H1 (cell line): Measurements from ENCODE around the gene OSBP2. TPM values are rescaled to one million over a fixed set of nuclear protein-coding genes. Genes with fewer than 3 reads are reported as not detected.

ENCODE experiments used
- CTCF ChIA-PET: fragments of 300-600 bp; sonication (Branson Sonifier 250); formaldehyde crosslinking; loops from one replicate; lab custom pipeline; 2021; ENCODE audit not compliant: partially characterized antibody; lab: Charles Lee
- POLR2A ChIA-PET: fragments of 300-600 bp; sonication (Branson Sonifier 250); formaldehyde crosslinking; loops from one replicate; lab custom pipeline; 2021; ENCODE audit warnings: inconsistent platforms; ENCODE audit not compliant: partially characterized antibody; lab: Charles Lee
- DNase-seq, 2 experiments: peaks; one replicate each; pipeline versions ENCODE4 v3.0.0 to v3.0.0-alpha.2; 2010 to 2022; ENCODE audit warnings: low spot score in 2 of 2, low read depth in 1 of 2, mixed read lengths in 1 of 2
- FAIRE-seq: peaks from 2 replicates; lab custom pipeline; 2011; peaks lifted over from hg19 to GRCh38; lab: Jason Lieb, UNC
- H2AFZ ChIP-seq: 2 replicates; pipeline ENCODE4 v1.8.1; 2012; ENCODE audit warnings: low read length, inconsistent platforms
- H2AK5ac ChIP-seq: 2 replicates; pipeline ENCODE4 v1.6.1; 2013; ENCODE audit warnings: low read depth, low read length
- H2BK120ac ChIP-seq: replicated peaks from 2 replicates; pipeline ENCODE3; 2013; ENCODE audit warnings: low read depth, low read length, inconsistent platforms
- H2BK12ac ChIP-seq: 2 replicates; pipeline ENCODE4 v1.6.1; 2013; ENCODE audit warnings: low read depth, low read length
- H2BK15ac ChIP-seq: 2 replicates; pipeline ENCODE4 v1.6.1; 2013; ENCODE audit warnings: low read length
- H2BK20ac ChIP-seq: 2 replicates; pipeline ENCODE4 v1.6.1; 2013; ENCODE audit warnings: low read length
- H2BK5ac ChIP-seq: 2 replicates; pipeline ENCODE4 v1.6.1; 2013; ENCODE audit warnings: low read depth, low read length
- H3K14ac ChIP-seq: 2 replicates; pipeline ENCODE4 v1.6.1; 2013; ENCODE audit warnings: inconsistent platforms; ENCODE audit not compliant: insufficient read length
- H3K18ac ChIP-seq: 2 replicates; pipeline ENCODE4 v1.6.1; 2013; ENCODE audit warnings: low read length; ENCODE audit errors: extremely low read depth
- H3K23ac ChIP-seq: 2 replicates; pipeline ENCODE4 v1.6.1; 2013; ENCODE audit warnings: inconsistent platforms; ENCODE audit not compliant: insufficient read length
- H3K23me2 ChIP-seq: 2 replicates; pipeline ENCODE4 v1.6.1; 2013; ENCODE audit warnings: low read depth, low read length
- H3K27ac ChIP-seq: 2 replicates; pipeline ENCODE4 v1.6.1; 2011; ENCODE audit warnings: low read depth, low read length, inconsistent platforms
- H3K27me3 ChIP-seq, 4 experiments: replicated peaks in 1 of 4; 1 replicate in 1 of 4; 2 replicates in 3 of 4; pipeline versions ENCODE4 v1.6.1 to v1.8.1; 2011 to 2013; ENCODE audit warnings: low read length in 3 of 4, mild to moderate bottlenecking in 3 of 4, inconsistent platforms in 2 of 4, mixed read lengths in 2 of 4, moderate library complexity in 1 of 4; ENCODE audit not compliant: control insufficient read depth in 3 of 4, insufficient read depth in 3 of 4; ENCODE audit errors: extremely low read depth in 1 of 4
- H3K36me3 ChIP-seq, 4 experiments: 2 replicates each; pipeline versions ENCODE4 v1.6.1 to v1.8.1; 2011 to 2013; ENCODE audit warnings: mild to moderate bottlenecking in 4 of 4, low read length in 3 of 4, moderate library complexity in 2 of 4, control low read depth in 1 of 4, inconsistent platforms in 1 of 4; ENCODE audit not compliant: insufficient read depth in 4 of 4, control insufficient read depth in 2 of 4
- H3K4ac ChIP-seq: replicated peaks from 2 replicates; pipeline ENCODE3; 2013; ENCODE audit warnings: low read length, low read depth, mixed read lengths, inconsistent platforms; ENCODE audit not compliant: insufficient read length
- H3K4me1 ChIP-seq, 4 experiments: replicated peaks in 1 of 4; 1 replicate in 1 of 4; 2 replicates in 3 of 4; pipeline versions ENCODE4 v1.6.1 to v1.8.1; 2011 to 2013; ENCODE audit warnings: low read length in 3 of 4, inconsistent platforms in 2 of 4, mixed read lengths in 1 of 4; ENCODE audit not compliant: insufficient read depth in 4 of 4, control insufficient read depth in 3 of 4
- H3K4me2 ChIP-seq, 2 experiments: 2 replicates each; pipeline versions ENCODE4 v1.6.1 to v1.8.1; 2011 to 2013; ENCODE audit warnings: low read depth in 2 of 2, low read length in 2 of 2, control low read depth in 1 of 2, inconsistent platforms in 1 of 2, mild to moderate bottlenecking in 1 of 2; ENCODE audit not compliant: insufficient read depth in 1 of 2
- H3K4me3 ChIP-seq, 4 experiments: fragments of 200-600, 300-600 bp in 1 of 4; sonication (generic), shearing (Covaris generic), sonication (Bioruptor Twin) in 1 of 4; 2 replicates each; pipeline versions ENCODE4 v1.5.1 to v1.8.1; 2011 to 2016; ENCODE audit warnings: low read length in 4 of 4, low read depth in 3 of 4, control low read depth in 2 of 4, inconsistent platforms in 2 of 4, mild to moderate bottlenecking in 2 of 4, mixed read lengths in 1 of 4, moderate library complexity in 1 of 4; ENCODE audit not compliant: insufficient read depth in 2 of 4; ENCODE audit errors: extremely low read depth in 1 of 4
- H3K56ac ChIP-seq: replicated peaks from 2 replicates; pipeline ENCODE3; 2013; ENCODE audit warnings: low read depth, mild to moderate bottlenecking, mixed read lengths, low read length, inconsistent platforms; ENCODE audit not compliant: insufficient read length
- H3K79me1 ChIP-seq: 2 replicates; pipeline ENCODE4 v1.6.1; 2013; ENCODE audit warnings: low read depth, low read length, control low read depth
- H3K79me2 ChIP-seq, 2 experiments: 2 replicates each; pipeline versions ENCODE4 v1.6.1 to v1.8.1; 2012 to 2013; ENCODE audit warnings: low read length in 2 of 2, mild to moderate bottlenecking in 2 of 2, inconsistent platforms in 1 of 2; ENCODE audit not compliant: insufficient read depth in 2 of 2, control insufficient read depth in 1 of 2
- H3K9ac ChIP-seq, 4 experiments: replicated peaks in 1 of 4; 1 replicate in 1 of 4; 2 replicates in 3 of 4; pipeline versions ENCODE4 v1.6.1 to v1.8.1; 2011 to 2013; ENCODE audit warnings: low read depth in 3 of 4, low read length in 3 of 4, control low read depth in 2 of 4, mild to moderate bottlenecking in 2 of 4, moderate library complexity in 2 of 4, inconsistent platforms in 1 of 4; ENCODE audit errors: extremely low read depth in 1 of 4
- H3K9me3 ChIP-seq, 2 experiments: 2 replicates each; pipeline versions ENCODE4 v1.6.1 to v1.8.1; 2012 to 2013; ENCODE audit warnings: mild to moderate bottlenecking in 2 of 2, moderate library complexity in 2 of 2, control low read depth in 1 of 2, inconsistent platforms in 1 of 2, low read depth in 1 of 2, low read length in 1 of 2, mixed read lengths in 1 of 2; ENCODE audit not compliant: insufficient read depth in 2 of 2
- H4K20me1 ChIP-seq, 2 experiments: replicated peaks in 1 of 2; 2 replicates each; pipeline versions ENCODE3 to v1.8.1; 2011 to 2013; ENCODE audit warnings: inconsistent platforms in 2 of 2, low read length in 2 of 2, mild to moderate bottlenecking in 1 of 2; ENCODE audit not compliant: insufficient read depth in 2 of 2, control insufficient read depth in 1 of 2
- H4K5ac ChIP-seq: 2 replicates; pipeline ENCODE4 v1.6.1; 2013; ENCODE audit warnings: low read length, low read depth, mixed read lengths, inconsistent platforms; ENCODE audit not compliant: insufficient read length
- H4K8ac ChIP-seq: 2 replicates; pipeline ENCODE4 v1.8.0; 2013; ENCODE audit warnings: mild to moderate bottlenecking, moderate library complexity, low read length, inconsistent platforms; ENCODE audit not compliant: insufficient read depth; ENCODE audit errors: extremely low read depth
- H4K91ac ChIP-seq: replicated peaks from 2 replicates; pipeline ENCODE3; 2013; ENCODE audit warnings: low read length, mixed read lengths, inconsistent platforms; ENCODE audit not compliant: insufficient read length
- BCL11A ChIP-seq, 2 experiments: IDR thresholded peaks; one replicate each; pipeline ENCODE4 v1.6.1; 2011; ENCODE audit warnings: low read depth in 2 of 2, low read length in 2 of 2, mild to moderate bottlenecking in 2 of 2
- CREB1 ChIP-seq: IDR thresholded peaks from 2 replicates; pipeline ENCODE4 v1.6.1; 2012; ENCODE audit warnings: inconsistent platforms
- CTBP2 ChIP-seq: IDR thresholded peaks from 2 replicates; pipeline ENCODE4 v1.7.0; 2011; ENCODE audit warnings: borderline replicate concordance, mild to moderate bottlenecking, moderate library complexity, mixed read lengths, low read length; ENCODE audit not compliant: insufficient read depth, insufficient read length
- GABPA ChIP-seq: IDR thresholded peaks from 2 replicates; pipeline ENCODE4 v1.6.1; 2011; ENCODE audit warnings: mild to moderate bottlenecking, low read length, moderate library complexity, borderline replicate concordance; ENCODE audit not compliant: insufficient read depth
- HDAC6 ChIP-seq: IDR thresholded peaks from one replicate; pipeline ENCODE4 v1.7.1; 2012; ENCODE audit warnings: low read depth, mild to moderate bottlenecking, inconsistent platforms, low read length, moderate library complexity
- KDM1A ChIP-seq: fragments of 200-600, 300-600 bp; sonication (generic); IDR thresholded peaks from 2 replicates; pipeline ENCODE4 v1.7.1; 2016; ENCODE audit warnings: mild to moderate bottlenecking, low read length, borderline replicate concordance
- NRF1 ChIP-seq: IDR thresholded peaks from 2 replicates; pipeline ENCODE4 v1.6.1; 2011; ENCODE audit warnings: mild to moderate bottlenecking, low read depth, low read length, improper control_type of control experiment
- RXRA ChIP-seq: IDR thresholded peaks from 2 replicates; pipeline ENCODE4 v1.6.1; 2011; ENCODE audit warnings: low read depth, mild to moderate bottlenecking, low read length, moderate library complexity; ENCODE audit not compliant: insufficient read depth
- TBP ChIP-seq: IDR thresholded peaks from 2 replicates; pipeline ENCODE4 v1.6.1; 2011; ENCODE audit warnings: low read depth, low read length, improper control_type of control experiment
- TCF12 ChIP-seq: IDR thresholded peaks from 2 replicates; pipeline ENCODE4 v1.6.1; 2011; ENCODE audit warnings: low read depth, mild to moderate bottlenecking, low read length
- ZNF274 ChIP-seq: IDR thresholded peaks from 2 replicates; pipeline ENCODE4 v1.7.0; 2012; ENCODE audit warnings: low read length, borderline replicate concordance; ENCODE audit errors: extremely low read depth
- WGBS, 2 experiments: shearing (Covaris generic) in 1 of 2; methylation state at CpG; one replicate each; pipeline versions ENCODE4 v1.1.6 to v1.1.7; 2013 to 2015; ENCODE audit warnings: low lambda C conversion rate in 2 of 2, mixed read lengths in 2 of 2, inconsistent platforms in 1 of 2, low coverage in 1 of 2, missing lambda C conversion rate in 1 of 2; ENCODE audit not compliant: insufficient replicate concordance in 2 of 2, insufficient coverage in 1 of 2, insufficient read length in 1 of 2; ENCODE audit errors: extremely low coverage in 1 of 2, missing lambda C conversion rate in 1 of 2; 5-methylcytosine and 5-hydroxymethylcytosine counted together
- polyA plus RNA-seq, 7 experiments: library from polyadenylated mRNA; depleted of rRNA in 3 of 7; stranded (reverse) in 5 of 7; unstranded in 2 of 7; fragments of >200 nt in 5 of 7; fragments of 200-250 nt in 2 of 7; gene quantifications; 1 replicate in 5 of 7; 2 replicates in 1 of 7; 4 replicates in 1 of 7; pipeline versions ENCODE4 v1.2.1 to v1.2.3, GENCODE V29; 2011 to 2013; ENCODE audit warnings: missing spikeins in 2 of 7, mixed read lengths in 2 of 7
- total RNA-seq: library from RNA; stranded (reverse); fragmentation: NEBNext Ultra II Directional; extraction: Animal tissue kit (Norgen Biotek cat#: 25700); gene quantifications from 2 replicates; pipeline ENCODE4 v1.2.1, GENCODE V29; 2021
- TF ChIP-seq, protein P1 (sequence below), 3 experiments: IDR thresholded peaks; 1 replicate in 2 of 3; 2 replicates in 1 of 3; pipeline versions ENCODE4 v1.5.1 to v1.6.1; 2011; ENCODE audit warnings: low read length in 3 of 3, mild to moderate bottlenecking in 3 of 3, inconsistent platforms in 2 of 3, low read depth in 1 of 3, moderate library complexity in 1 of 3; ENCODE audit not compliant: insufficient read depth in 1 of 3; ENCODE audit errors: control extremely low read depth in 1 of 3

The OSBP2 gene
- total and polyA plus RNA-seq, 2 of the 8 experiments (the other 6 are each of a cell fraction or from before 2014, with no cell fraction given) = 3.4 to 3.7 TPM

DNA sequence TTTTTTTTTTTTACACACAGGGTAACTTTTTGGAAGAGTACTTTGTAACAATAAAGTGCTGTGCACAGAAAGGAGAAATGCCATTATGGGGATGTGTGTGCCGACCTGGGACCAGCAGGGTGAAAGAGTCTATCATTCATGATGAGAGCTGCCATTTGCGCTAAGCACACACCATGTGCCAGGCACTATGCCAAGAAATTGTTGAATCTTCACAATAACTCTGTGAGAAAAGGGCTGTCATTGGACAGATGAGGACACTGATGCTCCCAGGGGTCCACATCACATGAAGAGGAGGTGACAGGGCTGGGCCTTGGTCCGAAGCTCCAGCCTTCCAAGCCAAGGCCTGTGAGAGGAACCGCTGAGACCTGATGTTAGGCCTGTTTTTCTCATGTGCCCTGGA is 32.6 kb upstream of the OSBP2 start:
- H3K4me2 ChIP-seq = no peak overlapping the region
- H3K14ac ChIP-seq = no peak overlapping the region
- no peaks in the 10 kb centered on the region for H4K20me1 ChIP-seq
- H2BK20ac ChIP-seq = no peak overlapping the region
- H3K36me3 ChIP-seq = no peaks in the 10 kb centered on the region
- no peak overlapping the region for H3K4ac ChIP-seq
- no peak overlapping the region for H2AK5ac ChIP-seq
- H4K91ac ChIP-seq = no peak overlapping the region
- H3K18ac ChIP-seq = no peak overlapping the region
- peaks cover 0 to 2% (median 0%) of the 10 kb centered on the region in 4 experiments; a peak in 2 of 7 replicates for H3K4me1 ChIP-seq
- no peak overlapping the region for H3K23ac ChIP-seq
- FAIRE-seq (no peak), DNase-seq (no peak)
- 97% methylated on average over 4 of the region's 4 CpGs; no CpG with 5 or more reads in 1 of the 2 experiments for WGBS, 2 experiments
- no peak overlapping the region for H3K9ac ChIP-seq
- no peak overlapping the region for H2BK12ac ChIP-seq
- H3K4me3 ChIP-seq = no peak overlapping the region
- H2AFZ ChIP-seq = no peak overlapping the region
- no peaks in the 10 kb centered on the region; a peak in 1 of 4 replicates for H3K9me3 ChIP-seq
- no peaks in the 10 kb centered on the region for H3K79me2 ChIP-seq
- H2BK120ac ChIP-seq = no peak overlapping the region
- H2BK5ac ChIP-seq = no peak overlapping the region
- no peaks in the 10 kb centered on the region for H3K27me3 ChIP-seq
- no peak overlapping the region for H4K5ac ChIP-seq
- ChIA-PET CTCF (interaction anchor here (0.6 to 1.2 kb wide), 5 partner anchors 10 to 56 kb away, joined by 3 to 5 read pairs (median 3); no protein-coding TSS in a partner anchor), POLR2A (interaction anchor here (0.7 kb wide), 1 partner anchor 279 kb away, joined by 3 read pairs; no protein-coding TSS in a partner anchor)
- H2BK15ac ChIP-seq = no peak overlapping the region
- H3K27ac ChIP-seq = no peak overlapping the region
- H3K79me1 ChIP-seq = no peaks in the 10 kb centered on the region
- H3K23me2 ChIP-seq = peaks cover 5% of the 10 kb centered on the region; the same call in 1 of the 2 replicates
- H4K8ac ChIP-seq = no peak overlapping the region
- no peak overlapping the region for H3K56ac ChIP-seq
- TF ChIP-seq RXRA = no peak
- TF ChIP-seq, protein P1, sequence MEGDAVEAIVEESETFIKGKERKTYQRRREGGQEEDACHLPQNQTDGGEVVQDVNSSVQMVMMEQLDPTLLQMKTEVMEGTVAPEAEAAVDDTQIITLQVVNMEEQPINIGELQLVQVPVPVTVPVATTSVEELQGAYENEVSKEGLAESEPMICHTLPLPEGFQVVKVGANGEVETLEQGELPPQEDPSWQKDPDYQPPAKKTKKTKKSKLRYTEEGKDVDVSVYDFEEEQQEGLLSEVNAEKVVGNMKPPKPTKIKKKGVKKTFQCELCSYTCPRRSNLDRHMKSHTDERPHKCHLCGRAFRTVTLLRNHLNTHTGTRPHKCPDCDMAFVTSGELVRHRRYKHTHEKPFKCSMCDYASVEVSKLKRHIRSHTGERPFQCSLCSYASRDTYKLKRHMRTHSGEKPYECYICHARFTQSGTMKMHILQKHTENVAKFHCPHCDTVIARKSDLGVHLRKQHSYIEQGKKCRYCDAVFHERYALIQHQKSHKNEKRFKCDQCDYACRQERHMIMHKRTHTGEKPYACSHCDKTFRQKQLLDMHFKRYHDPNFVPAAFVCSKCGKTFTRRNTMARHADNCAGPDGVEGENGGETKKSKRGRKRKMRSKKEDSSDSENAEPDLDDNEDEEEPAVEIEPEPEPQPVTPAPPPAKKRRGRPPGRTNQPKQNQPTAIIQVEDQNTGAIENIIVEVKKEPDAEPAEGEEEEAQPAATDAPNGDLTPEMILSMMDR (IDR thresholded peaks at IDR 0.05; ENCODE audit: control extremely low read depth in 1 of 3, insufficient read depth in 1 of 3, low read depth in 1 of 3, low read length in 3 of 3) = no peak
- no peak for TF ChIP-seq ZNF274
- no peak for TF ChIP-seq HDAC6
- no peak for TF ChIP-seq BCL11A (IDR thresholded peaks at IDR 0.05; ENCODE audit: low read depth in 2 of 2, low read length in 2 of 2)
- TF ChIP-seq TBP = no peak
- TF ChIP-seq NRF1 = no peak
- TF ChIP-seq KDM1A = no peak
- TF ChIP-seq CREB1 = no peak
- no peak for TF ChIP-seq GABPA
- no peak for TF ChIP-seq TCF12
- TF ChIP-seq CTBP2 = no peak
